ENCODE measurements around the gene TPX2. TPM values are rescaled to one million over a fixed set of nuclear protein-coding genes. Genes with fewer than 3 reads are reported as not detected.
A peak's percentile ranks its signal among the peaks of the same experiment; 100 is the strongest.

Gene TPX2
- total and polyA plus RNA-seq, 2 of the 8 experiments (the other 6 are each of a cell fraction or from before 2014, with no cell fraction given) = 43.6 to 125 TPM

DNA sequence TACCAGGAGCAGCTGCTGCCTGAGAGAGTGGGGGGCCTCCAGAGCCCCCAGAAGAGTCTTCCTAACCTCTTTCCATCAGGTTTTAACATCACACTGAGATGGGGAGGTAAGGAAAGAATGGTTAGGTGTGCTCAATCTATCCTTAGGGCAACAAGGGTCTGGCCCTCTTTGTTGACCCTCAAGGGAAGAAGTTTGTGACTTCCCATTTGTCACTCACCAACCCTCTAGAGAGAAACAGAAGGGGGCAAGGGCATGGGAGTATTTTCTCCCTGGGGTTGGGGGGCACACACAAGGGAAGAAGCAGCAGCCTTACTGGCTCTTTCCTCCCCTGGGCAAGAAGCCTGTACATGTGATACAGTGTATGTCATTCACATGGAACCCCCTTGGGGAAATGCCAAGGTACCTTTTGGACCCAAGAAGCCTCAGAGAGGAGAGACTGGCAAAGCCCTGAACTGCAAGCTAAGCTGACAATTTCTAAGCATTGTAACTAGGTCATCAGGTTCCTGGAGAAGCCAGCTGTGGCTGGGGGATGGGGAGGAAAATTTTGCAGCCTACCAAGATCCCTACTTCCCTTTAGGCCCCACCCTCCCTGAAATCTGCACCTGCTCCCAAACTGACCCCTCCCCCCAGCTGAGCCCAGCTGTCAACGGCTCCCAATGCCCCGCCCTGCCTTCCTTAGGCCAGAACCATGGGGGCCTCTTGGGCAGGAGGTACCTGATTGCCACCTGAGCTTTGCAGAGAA is 30.9 kb upstream of the TPX2 start (continued):
- TF ChIP-seq, protein P1, sequence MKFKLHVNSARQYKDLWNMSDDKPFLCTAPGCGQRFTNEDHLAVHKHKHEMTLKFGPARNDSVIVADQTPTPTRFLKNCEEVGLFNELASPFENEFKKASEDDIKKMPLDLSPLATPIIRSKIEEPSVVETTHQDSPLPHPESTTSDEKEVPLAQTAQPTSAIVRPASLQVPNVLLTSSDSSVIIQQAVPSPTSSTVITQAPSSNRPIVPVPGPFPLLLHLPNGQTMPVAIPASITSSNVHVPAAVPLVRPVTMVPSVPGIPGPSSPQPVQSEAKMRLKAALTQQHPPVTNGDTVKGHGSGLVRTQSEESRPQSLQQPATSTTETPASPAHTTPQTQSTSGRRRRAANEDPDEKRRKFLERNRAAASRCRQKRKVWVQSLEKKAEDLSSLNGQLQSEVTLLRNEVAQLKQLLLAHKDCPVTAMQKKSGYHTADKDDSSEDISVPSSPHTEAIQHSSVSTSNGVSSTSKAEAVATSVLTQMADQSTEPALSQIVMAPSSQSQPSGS (IDR thresholded peaks at IDR 0.05; ENCODE audit: low read length) = no peak
- TF ChIP-seq FOSL1 (IDR thresholded peaks at IDR 0.05; ENCODE audit: insufficient read depth, low read depth, low read length) (no peak), TEAD4 (IDR thresholded peaks at IDR 0.05; ENCODE audit: low read depth, low read length) (no peak), POU5F1 (IDR thresholded peaks at IDR 0.05; ENCODE audit: low read depth, low read length) (no peak), JUND (IDR thresholded peaks at IDR 0.05; ENCODE audit: low read length) (no peak), ASH2L (IDR thresholded peaks at IDR 0.05; ENCODE audit: low read length) (no peak), CREB1 (IDR thresholded peaks at IDR 0.05) (no peak), TCF12 (IDR thresholded peaks at IDR 0.05; ENCODE audit: low read depth, low read length) (peak; percentile 97), SP4 (IDR thresholded peaks at IDR 0.05; ENCODE audit: low read length) (no peak), PHF8 (conservative IDR thresholded peaks at IDR 0.05; ENCODE audit: low read depth, low read length) (no peak), SIX5 (IDR thresholded peaks at IDR 0.05; ENCODE audit: low read depth, low read length) (no peak), GTF2F1 (IDR thresholded peaks at IDR 0.05; ENCODE audit: borderline replicate concordance, low read depth, low read length) (no peak), EP300 (IDR thresholded peaks at IDR 0.05; ENCODE audit: borderline replicate concordance in 1 of 2, low read depth in 2 of 2, low read length in 2 of 2) (0 out of 3 replicates have a peak, but pooled peaks of 1 of the 2 experiments have one; percentile 69), CHD1 (IDR thresholded peaks at IDR 0.05; ENCODE audit: low read depth, low read length) (no peak), CBX5 (IDR thresholded peaks at IDR 0.05; ENCODE audit: low read depth, low read length) (no peak), SAP30 (IDR thresholded peaks at IDR 0.05; ENCODE audit: insufficient read depth, insufficient replicate concordance, low read length) (peak; percentile 68), EGR1 (IDR thresholded peaks at IDR 0.05; ENCODE audit: borderline replicate concordance, low read depth, low read length) (no peak), HDAC6 (IDR thresholded peaks at IDR 0.05; ENCODE audit: low read depth, low read length) (no peak), CHD2 (IDR thresholded peaks at IDR 0.05; ENCODE audit: low read length) (no peak), RAD21 (IDR thresholded peaks at IDR 0.05 in 1 of 2, conservative IDR thresholded peaks at IDR 0.05 in 1 of 2; ENCODE audit: low read depth in 2 of 2, low read length in 2 of 2) (peak in 1 of 2 experiments; percentile 7; a peak in 2 of 4 replicates), CBX8 (IDR thresholded peaks at IDR 0.05; ENCODE audit: borderline replicate concordance, low read depth, low read length) (no peak)
- TF ChIP-seq, protein P2, sequence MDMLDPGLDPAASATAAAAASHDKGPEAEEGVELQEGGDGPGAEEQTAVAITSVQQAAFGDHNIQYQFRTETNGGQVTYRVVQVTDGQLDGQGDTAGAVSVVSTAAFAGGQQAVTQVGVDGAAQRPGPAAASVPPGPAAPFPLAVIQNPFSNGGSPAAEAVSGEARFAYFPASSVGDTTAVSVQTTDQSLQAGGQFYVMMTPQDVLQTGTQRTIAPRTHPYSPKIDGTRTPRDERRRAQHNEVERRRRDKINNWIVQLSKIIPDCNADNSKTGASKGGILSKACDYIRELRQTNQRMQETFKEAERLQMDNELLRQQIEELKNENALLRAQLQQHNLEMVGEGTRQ (IDR thresholded peaks at IDR 0.05; ENCODE audit: low read length) = no peak
